Brain microvascular endothelial cell (primary cell): Measurements from ENCODE around the gene MTMR10.

ENCODE experiments used
- DNase-seq: peaks from one replicate; pipeline ENCODE4 v3.0.0-alpha.2; 2020
- H3K27ac ChIP-seq: fragments of 250-450 bp; sonication (Bioruptor Pico); 2 replicates; pipeline ENCODE4 v1.5.1; 2020; ENCODE audit warnings: mild to moderate bottlenecking, moderate library complexity
- H3K27me3 ChIP-seq: fragments of 250-450 bp; sonication (Bioruptor Pico); replicated peaks from 2 replicates; pipeline ENCODE4 v1.5.1; 2020; ENCODE audit warnings: mild to moderate bottlenecking
- H3K36me3 ChIP-seq: fragments of 250-450 bp; sonication (Bioruptor Pico); replicated peaks from 2 replicates; pipeline ENCODE4 v1.5.1; 2020; ENCODE audit warnings: mild to moderate bottlenecking
- H3K4me3 ChIP-seq: 2 replicates; pipeline ENCODE4 v1.5.1; 2011; ENCODE audit warnings: low read depth, mild to moderate bottlenecking, control low read depth, low read length, moderate library complexity
- in situ Hi-C: cut with HindIII; loops from 2 replicates; pipeline ENCODE4 v1.10.0; 2017; ENCODE audit warnings: low sequenced_read_pairs, low pct_ligation_motif_present
- TF ChIP-seq, protein P1 (sequence below): IDR thresholded peaks from 2 replicates; pipeline ENCODE4 v1.5.1; 2011; ENCODE audit warnings: low read depth, mild to moderate bottlenecking, moderate library complexity, low read length, control low read depth, inconsistent platforms; ENCODE audit errors: missing control alignments

Gene MTMR10

DNA sequence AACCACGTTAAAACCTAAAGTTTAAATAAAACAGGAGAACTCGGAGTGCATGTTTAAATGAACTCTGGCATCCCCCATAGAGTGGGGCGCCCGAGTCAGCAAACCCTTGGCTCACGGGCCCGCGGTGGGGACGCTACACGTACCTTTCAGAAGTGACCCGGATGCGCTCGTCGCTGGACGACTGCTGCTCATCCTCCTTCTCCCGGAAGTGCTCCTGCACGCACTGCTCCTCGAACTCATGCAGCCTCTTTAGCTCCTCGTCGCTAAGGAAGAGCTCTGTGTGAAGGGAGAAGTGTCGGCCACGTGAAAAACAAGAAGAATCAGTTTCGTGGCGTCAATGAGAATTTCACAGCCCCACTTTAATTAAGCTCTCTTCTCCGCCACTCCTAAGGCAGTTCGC is 34.6 kb upstream of the MTMR10 start:
- Histone ChIP-seq H3K4me3 (no peak overlapping the region), H3K36me3 (no peaks in the 10 kb centered on the region), H3K27me3 (no peaks in the 10 kb centered on the region), H3K27ac (no peak overlapping the region)
- DNase-seq = no peak
- TF ChIP-seq, protein P1, sequence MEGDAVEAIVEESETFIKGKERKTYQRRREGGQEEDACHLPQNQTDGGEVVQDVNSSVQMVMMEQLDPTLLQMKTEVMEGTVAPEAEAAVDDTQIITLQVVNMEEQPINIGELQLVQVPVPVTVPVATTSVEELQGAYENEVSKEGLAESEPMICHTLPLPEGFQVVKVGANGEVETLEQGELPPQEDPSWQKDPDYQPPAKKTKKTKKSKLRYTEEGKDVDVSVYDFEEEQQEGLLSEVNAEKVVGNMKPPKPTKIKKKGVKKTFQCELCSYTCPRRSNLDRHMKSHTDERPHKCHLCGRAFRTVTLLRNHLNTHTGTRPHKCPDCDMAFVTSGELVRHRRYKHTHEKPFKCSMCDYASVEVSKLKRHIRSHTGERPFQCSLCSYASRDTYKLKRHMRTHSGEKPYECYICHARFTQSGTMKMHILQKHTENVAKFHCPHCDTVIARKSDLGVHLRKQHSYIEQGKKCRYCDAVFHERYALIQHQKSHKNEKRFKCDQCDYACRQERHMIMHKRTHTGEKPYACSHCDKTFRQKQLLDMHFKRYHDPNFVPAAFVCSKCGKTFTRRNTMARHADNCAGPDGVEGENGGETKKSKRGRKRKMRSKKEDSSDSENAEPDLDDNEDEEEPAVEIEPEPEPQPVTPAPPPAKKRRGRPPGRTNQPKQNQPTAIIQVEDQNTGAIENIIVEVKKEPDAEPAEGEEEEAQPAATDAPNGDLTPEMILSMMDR = no peak
- in situ Hi-C loops = no loop called here

DNA sequence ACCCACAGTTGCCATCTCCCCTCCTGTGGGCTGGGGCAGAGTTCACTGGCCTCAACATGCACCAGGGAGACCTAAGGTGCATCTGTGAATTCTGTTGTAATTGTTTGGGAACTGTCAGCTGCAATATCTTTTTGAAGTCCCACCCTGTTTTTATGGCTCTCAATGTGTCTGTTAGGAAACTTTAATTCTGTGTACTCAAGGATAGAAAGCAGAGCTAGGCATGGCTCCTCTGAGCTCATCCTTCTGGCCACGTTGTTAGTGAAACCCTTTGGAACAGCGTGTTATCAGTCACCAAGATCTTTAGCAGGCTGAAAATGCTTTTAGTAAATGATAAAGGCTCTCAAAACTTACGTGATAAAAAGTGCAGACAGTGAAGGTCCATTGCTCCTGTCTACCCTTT is 33.6 kb upstream of the MTMR10 start:
- TF ChIP-seq, protein P1 = no peak
- in situ Hi-C loops = no loop called here
- Histone ChIP-seq H3K27me3 (no peaks in the 10 kb centered on the region), H3K27ac (peak overlapping the region; percentile 72), H3K36me3 (no peaks in the 10 kb centered on the region), H3K4me3 (no peak overlapping the region)
- peak; percentile 45 for DNase-seq

DNA sequence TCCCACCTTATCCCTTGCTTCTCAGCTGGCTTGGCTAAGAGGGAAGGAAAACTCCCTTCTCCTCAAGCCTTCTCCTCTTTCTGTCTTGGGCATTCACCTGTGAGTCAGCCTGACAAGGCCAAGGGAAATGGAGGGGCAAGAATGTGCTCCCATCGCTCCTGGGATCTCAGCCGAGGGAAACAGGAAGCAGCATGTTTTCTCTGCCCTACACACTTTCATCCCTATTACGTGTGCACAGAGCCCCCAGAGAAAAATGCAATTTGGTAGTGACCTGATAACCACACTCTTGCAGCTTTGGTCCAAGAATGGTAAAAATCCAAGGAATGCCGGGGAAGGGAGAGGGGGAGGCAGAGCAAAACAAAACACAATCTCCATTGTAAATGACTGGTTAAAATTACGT is 32.9 kb upstream of the MTMR10 start:
- in situ Hi-C loops = no loop called here
- peak; percentile 93 for DNase-seq
- H3K36me3 ChIP-seq = no peaks in the 10 kb centered on the region

DNA sequence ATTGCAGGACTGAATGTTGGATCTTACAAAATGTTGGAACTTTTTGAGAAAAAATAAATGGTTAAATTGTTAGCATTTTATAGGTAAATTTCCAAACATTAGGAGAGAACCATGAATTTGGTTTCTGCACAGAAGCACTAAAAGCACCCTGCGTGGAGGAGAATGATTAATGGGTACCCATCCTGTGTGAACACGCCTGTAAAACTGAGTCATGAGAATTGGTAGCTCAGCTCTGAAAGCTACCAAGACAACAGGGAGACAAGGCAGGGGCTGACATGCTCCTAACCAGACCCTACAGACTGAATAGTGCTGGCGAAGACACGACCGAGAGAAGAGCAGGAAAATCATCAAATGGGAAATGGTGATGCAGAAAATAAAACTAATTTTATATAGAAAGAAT is 32.4 kb upstream of the MTMR10 start:
- H3K27ac ChIP-seq = peak overlapping the region; percentile 36
- in situ Hi-C loops = no loop called here
- DNase-seq = no peak

More for the DNA sequence above, 32.9 kb upstream of the MTMR10 start:
- Histone ChIP-seq H3K27me3 (no peaks in the 10 kb centered on the region), H3K27ac (peak overlapping the region; percentile 72), H3K4me3 (no peak overlapping the region)
- TF ChIP-seq, protein P1 = no peak

DNA sequence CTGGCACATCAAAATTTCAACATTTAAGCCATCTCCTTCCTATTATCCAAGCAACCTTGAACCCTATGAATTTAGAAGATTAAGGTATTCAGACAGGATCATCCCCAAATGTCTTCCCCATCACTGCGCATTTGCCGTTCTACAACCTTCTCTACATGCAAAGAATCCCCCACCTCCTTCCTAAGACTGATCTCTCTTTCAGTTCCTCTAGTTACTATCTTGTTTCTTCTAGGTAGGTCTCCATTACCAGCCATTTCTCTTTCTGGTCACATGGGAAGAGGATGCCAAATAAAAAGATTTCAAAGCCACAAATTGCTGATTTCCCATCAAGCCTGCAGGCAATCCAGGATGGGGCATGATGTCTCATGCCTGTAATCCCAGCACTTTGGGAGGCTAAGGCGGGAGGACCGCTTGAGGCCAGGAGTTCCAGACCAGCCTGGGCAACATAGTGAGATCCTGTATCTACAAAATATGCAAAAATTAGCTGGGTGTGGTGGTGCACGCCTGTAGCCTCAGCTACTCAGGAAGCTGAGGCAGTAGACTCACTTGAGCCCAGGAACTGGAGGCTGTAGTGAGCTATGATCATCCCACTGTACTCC is 29.7 kb upstream of the MTMR10 start:
- in situ Hi-C loops = no loop called here
- no peak for DNase-seq
- TF ChIP-seq, protein P1 = no peak
- H3K36me3 ChIP-seq = no peaks in the 10 kb centered on the region
- no peak overlapping the region for H3K4me3 ChIP-seq
- no peaks in the 10 kb centered on the region for H3K27me3 ChIP-seq
- H3K27ac ChIP-seq = no peak overlapping the region

More for the DNA sequence above, 32.4 kb upstream of the MTMR10 start:
- H3K4me3 ChIP-seq = no peak overlapping the region
- no peaks in the 10 kb centered on the region for H3K27me3 ChIP-seq
- H3K36me3 ChIP-seq = no peaks in the 10 kb centered on the region
- TF ChIP-seq, protein P1 = no peak

DNA sequence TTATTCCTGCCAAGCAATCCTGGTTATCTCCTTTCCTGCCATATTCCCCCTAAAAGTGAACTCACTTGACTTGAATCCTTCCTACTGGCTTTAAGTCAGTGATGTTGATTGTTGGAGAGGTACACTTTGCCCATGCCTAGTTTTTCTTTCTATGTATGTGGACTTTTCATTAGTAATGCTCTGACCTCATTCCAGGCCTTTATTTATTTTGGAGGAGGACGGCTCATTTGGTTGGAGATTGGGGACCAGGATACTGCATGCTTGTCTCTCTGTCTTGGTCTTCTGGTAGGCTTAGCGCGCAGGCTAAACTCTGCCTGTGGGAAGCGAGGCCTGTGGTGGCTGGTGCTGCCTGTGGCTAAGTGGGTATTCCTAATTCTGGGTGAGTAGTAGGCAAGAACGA is 29.1 kb upstream of the MTMR10 start:
- TF ChIP-seq, protein P1 = no peak

More for the DNA sequence above, 29.1 kb upstream of the MTMR10 start:
- Histone ChIP-seq H3K27me3 (no peaks in the 10 kb centered on the region), H3K27ac (no peak overlapping the region), H3K4me3 (no peak overlapping the region), H3K36me3 (no peaks in the 10 kb centered on the region)
- DNase-seq = no peak
- in situ Hi-C loops = no loop called here
